Measurements from ENCODE around the gene RNU11.
"Not testable (repeated sequence)": the region's sequence is repeated elsewhere in the genome, so short reads cannot be mapped to it uniquely, and the experiment has no call there.

RNU11 gene

DNA sequence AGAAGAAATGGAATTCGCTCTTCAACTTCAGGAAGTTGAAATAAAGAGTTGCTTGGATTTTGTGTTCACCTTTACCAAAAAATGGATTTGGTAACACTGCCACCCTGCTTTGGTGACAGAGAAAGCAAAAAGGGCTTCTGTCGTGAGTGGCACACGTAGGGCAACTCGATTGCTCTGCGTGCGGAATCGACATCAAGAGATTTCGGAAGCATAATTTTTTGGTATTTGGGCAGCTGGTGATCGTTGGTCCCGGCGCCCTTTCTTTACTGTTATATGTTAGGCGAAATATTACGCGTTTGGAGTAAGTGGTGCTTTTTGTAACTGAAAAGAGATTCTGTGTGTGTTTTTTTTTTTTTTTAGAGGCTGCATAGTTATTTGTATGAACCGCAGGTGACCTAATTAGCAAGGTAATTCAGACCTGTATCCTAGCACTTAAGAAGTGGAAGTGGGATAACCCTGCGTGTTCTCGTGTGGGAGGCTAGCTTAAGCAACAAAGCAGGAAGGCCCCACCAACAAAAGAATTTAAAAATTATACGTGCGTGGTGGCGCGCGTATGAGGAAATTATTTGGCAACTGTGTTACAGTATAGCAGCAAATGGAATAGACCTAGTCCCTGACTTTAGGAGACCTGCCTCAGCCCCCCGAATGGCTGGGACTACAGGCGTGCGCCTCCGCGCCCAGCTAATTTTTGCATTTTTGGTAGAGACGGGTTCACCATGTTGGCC is at the start of gene RNU11:
TSS of gene RNU11 (plus strand) at position 127 of the 725 bp plus-strand sequence.
- peak; percentile 98 for DNase-seq

DNA sequence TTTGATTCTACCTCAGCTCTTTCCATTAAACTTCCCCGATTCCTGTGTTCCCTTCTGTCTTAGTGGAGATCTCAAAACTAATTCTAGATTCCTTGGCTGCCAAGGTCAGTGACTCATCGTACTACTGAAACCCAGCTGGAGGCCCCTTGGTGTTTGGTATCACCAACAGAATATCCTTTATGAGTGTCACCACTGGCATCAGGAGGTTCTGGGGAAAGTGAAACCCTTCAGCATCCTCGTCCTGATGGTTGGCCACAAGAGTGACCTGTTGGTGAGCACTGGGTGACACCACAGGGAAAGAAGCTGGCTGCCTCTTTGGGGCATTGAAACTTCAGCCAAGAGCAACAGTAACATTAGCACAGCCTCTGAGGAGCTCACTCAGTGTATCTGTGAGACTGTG is 46.7 kb upstream of the RNU11 start:
- DNase-seq = no peak

DNA sequence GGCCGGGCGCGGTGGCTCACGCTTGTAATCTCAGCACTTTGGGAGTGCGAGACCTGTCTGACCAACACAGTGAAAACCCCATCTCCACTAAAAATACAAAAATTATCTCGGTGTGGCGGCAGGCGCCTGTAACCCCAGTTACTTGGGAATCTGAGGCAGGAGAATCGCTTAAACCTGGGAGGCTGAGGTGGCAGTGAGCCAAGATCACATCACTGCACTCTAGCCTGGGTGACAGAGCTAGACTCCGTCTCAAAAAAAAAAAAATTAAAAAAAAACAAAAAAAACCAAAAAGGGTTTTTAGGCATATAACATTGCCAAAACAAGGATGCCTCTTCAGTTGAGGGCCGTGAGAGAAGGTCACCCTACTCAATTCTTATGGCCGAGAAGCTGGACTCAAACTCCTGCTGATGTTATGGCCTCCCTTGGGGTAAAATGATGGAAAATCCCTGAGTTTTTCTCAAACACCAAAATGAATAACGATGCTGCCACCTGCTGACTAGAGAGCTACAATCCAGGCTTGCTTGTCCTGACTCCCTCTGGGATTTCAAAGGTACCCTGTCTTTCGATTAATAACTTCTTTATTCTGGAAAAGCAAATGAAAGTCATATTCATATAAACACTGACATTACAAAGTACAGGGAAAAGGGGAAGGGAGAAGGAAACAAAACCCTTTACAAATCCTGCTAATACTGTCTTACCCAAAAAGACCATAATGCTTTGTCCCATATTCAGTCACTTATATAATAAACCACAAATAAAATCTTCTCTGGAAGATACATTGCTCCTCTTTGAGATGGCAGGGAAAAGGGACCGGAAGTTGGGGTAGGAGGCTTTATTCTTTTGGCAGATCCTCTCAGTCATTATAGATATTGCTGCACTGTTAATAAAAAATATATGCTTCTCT is 45.6 kb upstream of the RNU11 start:
- peak; percentile 46 for DNase-seq

DNA sequence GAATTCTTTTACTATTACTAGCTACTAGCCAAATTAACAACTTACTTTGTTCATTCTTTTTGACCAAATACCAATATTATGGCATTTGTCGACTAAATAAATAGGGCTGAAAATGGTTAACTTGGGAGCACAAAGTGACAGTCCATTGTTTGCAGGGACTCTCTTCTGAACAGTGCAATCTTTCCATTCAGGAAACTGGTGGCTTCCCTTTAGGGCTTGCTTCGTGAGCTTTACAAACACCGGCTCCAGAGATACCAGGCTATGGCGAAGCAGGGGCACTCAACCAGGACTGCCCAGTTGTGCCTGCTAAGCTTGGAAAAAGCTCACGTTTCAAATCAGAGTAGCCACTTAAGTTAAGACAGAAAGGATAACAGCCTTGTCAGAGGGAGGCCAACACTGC is 44.0 kb upstream of the RNU11 start:
- DNase-seq = no peak

DNA sequence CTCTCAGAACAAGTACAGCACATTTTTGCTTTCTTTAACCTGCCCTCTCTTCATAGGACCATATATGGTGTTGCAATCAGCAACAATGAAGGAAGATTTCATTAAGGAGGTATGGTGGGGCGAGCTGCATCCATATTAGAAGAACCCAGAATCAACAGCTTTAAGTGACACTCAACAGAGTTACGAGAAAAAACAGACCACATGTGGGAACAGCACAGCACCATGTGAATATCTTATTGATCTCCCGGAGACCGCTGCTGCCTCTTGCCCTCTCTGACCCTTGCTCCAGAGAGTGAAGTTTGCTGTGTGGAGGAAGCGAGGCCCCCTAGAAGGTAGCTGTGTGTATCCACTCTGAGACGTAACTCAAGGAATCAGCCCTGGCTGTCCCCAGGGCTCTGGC is 43.4 kb upstream of the RNU11 start:
- DNase-seq = no peak

DNA sequence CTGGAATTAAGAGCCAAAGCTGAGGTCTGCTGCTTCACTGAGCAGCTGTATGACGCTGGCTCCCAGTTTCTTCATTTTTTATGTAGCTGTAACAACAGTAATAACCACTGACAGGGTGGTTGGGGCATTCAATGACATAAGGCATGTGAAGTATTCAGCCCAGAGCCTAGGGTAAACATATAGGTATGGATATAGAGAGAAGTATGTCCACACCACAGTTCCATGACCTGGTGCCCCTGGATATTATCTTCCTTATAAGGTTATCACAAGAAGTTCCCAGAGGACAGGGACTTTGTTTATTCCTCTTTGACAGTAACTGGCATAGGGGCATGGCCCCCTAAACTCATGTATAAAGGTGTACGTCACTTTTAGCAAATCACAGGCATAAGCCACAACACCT is 41.6 kb upstream of the RNU11 start:
- no peak for DNase-seq

DNA sequence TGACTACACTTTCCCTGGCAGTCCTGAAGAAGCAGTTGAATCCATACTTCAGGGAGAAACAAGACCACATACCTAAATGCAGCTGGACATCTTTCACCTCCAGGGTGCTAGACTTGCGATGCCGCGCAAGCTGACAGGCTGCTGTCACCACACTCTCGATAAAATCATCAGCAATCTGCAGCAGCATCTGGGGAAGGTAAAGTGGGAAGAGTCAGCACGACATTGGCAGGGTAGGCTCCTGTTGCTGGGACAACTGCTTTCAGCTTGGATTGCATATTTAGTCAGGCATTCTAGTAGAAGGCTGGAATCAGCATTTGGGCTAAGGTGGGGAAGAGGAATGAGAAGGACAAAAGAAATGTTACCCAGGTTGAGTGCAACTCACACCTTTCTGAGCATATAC is 35.2 kb upstream of the RNU11 start:
- no peak for DNase-seq

DNA sequence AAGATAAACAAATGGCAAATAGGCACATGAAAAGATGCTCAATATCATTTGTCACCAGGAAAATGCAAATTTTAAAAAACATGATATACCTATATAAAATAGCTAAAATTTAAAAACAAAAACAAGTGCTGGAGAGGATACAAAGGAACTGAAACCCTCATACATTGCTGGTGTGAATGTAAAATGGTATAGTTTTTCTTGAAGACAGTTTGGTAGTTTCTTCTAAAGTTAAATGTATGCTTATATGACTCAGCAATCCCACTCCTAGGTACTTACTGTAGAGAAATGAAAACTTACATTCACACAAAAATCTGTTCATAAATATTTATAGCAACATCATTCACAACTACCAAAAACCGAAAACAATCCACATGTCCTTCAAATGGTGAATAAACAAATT is 16.7 kb upstream of the RNU11 start:
- DNase-seq = no peak

DNA sequence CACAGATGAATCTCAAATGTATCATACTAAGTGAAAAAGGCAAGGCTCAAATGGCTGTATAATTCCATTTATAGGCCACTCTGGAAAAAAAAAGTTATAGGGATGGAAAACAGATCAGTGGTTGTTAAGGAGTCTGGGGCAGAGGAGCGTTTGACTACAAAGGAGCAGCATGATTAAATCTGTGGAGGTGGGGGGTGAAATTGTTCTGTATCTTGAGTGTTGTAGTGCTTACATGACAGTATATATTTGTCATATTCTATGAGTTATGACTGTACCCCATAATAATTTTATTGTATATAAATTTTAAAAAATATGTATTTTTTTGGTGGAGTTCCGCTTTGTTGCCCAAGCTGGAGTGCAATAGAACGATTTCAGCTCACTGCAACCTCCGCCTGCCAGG is 15.8 kb upstream of the RNU11 start:
- no peak for DNase-seq

DNA sequence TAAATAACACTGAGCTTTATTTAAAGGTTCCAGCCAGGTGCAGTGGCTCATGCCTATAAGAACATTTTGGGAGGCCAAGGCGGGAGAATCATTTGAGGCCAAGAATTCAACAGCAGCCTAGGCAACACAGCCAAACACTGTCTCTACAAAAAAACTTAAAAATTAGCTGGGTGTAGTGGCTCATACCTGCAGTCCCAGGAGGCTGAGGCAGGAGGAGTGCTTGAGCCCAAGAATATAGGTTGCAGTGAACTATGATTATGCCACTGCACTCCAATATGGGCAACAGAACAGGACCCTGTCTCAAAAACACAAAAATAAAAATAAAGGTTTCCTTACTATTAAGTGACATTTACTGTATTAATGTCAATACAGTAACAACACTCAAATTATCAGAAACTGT is 7.6 kb upstream of the RNU11 start:
- DNase-seq = no peak

DNA sequence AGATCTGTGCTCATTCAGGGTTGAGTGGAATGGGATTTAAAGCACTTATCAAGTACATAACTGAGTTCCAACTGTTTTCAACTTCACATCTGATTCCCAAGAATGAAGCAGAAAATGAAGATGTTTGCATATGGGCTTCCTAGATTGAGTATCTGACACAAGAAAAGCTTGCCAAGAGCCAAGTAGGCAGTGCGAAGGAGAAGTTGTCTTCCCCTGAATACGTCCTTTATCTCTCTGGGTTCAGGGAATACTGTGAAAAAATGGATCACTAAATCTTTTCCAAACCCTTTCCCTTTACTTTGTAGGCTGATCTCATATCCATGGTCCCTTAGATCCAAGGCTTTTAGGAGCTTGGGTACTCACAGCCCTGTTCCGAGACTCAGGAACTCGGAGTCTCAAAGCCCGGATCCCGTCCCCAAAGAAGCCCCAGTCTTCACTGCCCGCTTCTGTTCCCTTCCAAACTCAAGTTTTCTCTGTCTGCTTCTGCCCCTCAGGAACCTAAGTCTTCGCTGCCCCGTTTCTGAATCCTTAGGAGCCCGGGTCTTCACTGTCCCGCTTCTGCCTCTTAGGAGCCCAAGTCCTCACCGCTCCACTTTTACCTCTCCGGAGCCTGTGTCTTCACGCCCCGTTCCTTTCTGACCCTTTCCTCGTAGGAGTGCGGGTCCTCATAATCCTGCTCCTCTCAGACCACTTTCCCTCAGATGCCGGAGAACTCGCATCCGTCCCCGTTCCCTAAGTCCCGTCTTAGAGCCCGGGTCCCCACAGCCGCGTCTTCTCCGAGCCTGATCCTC is 6.1 kb upstream of the RNU11 start:
- DNase-seq = no peak

DNA sequence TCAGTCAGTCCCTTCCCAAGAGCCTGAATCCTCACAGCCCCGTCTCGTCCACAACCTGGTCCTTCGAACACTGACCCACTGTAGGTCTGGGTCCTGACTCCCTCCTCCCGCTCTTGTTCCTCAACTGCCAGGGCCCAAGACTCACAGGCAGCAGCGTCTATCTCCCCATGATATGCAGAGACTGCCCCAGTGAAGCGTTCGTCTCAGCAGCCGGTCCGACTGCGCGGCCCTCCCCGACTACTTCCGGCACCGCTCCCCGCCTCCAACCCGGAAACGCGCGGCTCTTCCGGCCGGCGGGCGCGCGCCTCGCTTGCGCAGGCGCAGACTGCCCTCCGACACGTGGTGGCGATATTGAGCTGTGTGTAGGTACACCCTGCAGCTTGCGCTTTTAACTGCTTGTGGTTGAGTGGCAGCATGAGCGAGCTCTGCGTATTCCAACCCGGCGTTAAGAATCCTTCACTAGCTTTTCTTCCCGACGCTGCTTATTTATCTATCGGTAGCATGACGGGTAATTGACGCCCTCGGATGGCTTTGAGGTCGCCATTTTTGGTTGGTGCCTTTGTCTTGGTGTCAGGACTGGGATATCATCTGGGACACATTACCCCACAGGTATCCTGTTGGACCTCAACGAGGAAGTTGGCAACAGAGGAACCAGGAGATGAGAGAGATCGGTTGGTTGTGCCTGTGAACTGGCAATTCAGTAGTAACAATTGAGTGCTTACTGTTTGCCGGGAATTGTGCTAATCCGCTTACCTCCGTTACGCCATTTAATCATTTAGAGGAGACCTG is 5.4 kb upstream of the RNU11 start, which contains the start of gene TAF12:
TSS of gene TAF12 (minus strand) at position 221 of the 789 bp plus-strand sequence. CDS start 20,986 bp downstream, outside the sequence.
- peak; percentile 94 for DNase-seq

DNA sequence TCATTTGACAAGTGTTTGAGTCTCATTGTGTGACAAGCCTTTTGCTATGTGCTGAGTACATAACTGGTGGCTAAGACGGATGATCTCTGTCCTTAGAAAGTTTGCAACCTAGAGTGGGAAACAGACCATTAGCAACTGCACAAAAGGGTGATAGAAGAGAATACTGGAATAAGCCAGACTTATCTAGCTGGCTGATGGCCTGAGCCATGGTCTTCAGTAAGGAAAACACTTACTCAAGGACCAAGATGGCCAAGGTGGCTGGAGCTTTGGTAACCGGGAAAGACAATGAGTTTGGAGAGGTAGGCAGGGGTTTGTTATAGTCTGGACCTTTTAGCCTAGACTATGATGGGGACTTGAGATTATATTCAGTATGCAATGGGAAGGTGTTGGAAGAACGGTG is 3.9 kb upstream of the RNU11 start:
- DNase-seq = no peak

DNA sequence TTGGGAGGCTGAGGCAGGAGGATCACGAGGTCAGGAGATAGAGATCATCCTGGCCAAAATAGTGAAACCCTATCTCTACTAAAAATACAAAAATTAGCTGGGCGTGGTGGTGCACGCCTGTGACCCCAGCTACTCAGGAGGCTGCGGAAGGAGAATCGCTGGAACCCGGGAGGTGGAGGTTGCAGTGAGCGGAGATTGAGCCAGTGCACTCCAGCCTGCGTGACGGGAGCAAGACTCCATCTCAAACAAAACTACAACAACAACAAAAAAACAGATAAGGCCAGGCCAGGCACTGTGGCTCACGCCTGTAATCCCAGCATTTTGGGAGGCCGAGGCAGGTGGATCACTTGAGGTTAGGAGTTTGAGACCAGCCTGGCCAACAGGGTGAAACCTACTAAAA is 3.0 kb upstream of the RNU11 start:
- DNase-seq = not testable (repeated sequence)

DNA sequence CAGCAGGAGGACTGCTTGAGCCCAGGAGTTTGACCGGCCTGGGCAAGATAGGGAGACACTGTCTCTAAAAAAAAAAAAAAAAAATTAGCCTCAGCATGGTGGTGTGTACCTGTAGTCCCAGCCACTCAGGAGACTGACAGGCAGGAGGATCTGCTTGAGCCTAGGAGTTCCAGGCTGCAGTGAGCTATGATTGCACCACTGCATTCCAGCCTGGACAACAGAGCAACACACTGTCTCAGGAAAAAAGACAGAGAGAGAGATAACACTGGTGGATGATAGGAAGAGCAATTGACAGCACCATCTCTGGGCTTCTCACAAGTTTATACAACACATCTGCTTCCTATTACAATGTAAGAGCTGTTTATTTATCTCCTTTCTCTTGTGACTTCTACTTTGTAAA is 2.4 kb upstream of the RNU11 start:
- no peak for DNase-seq

DNA sequence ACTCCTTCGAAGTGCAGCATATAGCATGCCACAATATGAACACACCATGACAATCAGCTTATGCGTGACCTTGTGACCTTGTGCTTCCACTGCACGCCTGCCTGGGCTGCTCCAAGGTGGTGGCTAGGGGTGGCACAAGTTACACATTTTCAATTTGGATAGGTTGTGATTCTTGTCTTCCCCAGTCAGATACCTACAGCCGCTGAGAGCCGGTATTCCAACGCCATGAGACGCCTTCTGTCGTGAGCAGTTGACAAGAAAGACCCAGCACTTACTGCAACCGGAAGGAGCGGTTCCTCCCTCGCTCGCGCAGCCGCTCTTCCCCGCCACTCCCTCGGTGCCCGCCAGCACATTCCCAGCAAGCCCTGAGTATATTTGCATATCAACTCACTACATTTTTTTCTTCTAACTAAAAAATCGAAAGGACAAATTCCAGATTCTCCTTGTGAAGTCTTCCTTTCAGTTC is 359 bp upstream of the RNU11 start:
- DNase-seq = peak; percentile 94

DNA sequence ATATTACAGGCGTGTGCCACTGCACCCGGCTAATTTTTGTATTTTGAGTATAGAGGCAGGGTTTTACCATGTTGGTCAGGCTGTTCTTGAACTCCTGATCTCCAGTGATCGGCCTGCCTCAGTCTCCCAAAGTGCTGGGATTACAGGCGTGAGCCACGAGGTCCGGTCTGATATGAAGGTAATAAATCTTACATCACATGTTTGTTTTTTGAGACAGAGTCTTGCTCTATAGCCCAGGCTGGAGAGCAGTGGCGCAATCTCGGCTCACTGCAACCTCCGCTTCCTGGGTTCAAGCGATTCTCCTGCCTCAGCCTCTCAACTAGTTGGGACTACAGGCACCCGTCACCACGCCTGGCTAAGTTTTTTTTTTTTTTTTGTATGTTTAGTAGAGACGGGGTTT is 4.7 kb downstream of the RNU11 start:
- not testable (repeated sequence) for DNase-seq

DNA sequence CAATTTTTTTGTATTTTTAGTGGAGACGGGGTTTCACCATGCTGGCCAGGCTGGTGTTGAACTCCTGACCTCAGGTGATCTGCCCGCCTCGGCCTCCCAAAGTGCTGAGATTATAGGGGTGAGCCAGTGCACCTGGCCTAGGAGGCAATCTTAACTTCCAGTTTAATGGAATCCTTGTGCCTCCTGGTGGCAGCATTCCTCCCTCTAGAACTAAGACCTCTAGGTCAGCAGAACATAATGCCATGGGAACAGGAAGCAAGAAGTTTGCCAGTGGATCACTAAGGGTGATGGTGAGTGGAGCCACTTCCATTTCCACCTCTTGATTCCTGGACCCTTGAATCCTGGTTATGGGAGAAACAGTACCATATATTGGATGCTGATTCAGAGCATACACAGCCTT is 5.5 kb downstream of the RNU11 start:
- DNase-seq = not testable (repeated sequence)

DNA sequence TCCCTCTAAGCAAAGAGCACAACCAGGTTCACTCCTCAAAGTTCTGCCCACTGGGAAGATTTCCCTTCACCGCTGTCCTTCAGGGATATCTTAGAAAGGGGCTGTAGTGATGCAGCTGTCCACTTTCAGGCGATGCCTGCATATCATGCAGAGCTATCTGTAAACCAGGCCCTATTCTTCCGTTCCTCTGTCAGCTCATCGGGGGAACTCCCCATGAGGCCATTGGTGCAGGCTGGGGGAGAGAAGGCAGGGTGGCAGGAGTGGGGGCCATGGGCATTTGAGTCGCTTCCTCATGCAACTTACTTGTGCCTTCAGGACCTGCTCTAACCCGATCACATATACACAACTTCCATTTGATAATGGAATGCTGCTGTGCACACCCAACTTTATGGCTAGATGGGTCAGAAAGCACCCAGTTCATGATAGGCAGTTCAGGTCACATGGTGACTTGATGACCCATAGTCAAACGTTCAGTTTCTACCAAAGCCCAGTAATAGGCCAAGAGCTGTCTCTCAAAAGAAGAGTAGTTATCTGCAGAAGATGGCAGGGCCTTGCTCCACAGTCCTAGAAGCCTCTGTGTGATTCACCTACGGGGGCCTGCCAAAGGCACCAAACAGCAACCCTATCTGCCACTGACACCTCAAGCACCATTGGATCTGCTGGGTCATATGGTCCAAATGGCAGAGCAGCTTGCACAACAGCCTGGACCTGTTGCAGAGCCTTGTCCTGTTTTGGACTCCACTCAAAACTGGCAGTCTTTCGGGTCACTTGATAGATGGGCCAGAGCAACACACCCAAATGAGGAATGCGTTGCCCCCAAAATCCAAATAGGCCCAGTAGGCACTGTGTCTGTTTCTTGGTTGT is 7.3 kb downstream of the RNU11 start:
- not testable (repeated sequence) for DNase-seq

DNA sequence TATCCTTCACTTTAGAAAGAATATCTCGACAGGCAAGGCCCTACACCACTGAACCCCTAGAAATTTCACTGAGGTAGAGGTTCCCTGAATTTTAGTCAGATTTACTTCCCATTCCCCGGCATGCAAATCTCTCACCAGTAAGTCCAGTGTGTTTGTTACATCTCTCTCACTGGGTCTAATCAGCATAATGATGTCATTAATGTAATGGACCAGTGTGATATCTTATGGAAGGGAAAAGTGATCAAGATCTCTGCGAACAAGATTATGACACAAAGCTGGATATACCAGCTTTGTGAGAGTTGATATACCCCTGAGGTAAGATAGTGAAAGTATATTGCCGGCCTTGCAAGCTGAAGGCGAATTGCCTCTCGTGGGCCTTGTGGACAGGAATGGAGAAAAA is 7.9 kb downstream of the RNU11 start:
- DNase-seq = no peak

DNA sequence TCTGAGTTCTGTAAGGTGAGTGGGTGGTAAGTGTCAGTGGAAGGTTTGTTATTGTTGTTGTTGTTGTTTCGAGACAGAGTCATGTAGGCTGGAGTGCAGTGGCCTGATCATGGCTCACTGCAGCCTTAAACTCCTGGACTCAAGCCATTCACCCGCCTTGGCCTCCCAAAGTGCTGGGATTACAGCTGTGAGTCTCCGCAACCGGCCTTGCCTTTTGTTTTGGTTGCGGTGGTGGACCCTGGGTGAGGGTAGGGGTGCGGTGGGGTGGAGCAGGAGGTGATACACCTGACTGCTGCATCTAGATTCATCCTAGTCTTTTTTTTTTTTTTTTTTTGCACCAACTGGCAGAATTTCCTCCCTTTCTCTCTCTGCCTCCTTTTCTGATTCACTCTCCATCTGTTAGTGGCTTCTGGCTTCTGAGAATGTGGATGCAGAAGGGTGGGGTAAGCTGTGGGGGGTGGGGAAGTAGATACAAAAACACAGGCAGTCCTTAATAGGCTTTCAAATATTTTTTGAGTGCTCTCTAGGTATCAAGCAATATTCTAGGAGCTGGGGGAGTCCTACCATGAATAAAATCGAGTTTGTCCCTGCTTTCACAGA is 15.6 kb downstream of the RNU11 start:
- no peak for DNase-seq
